ENCODE data around the gene ZNF837.

GRCh38 chr19:58379246-58379645 is 1.6 kb downstream of the ZNF837 start:
- no peak for TF ChIP-seq KAT7 (CRISPR knock-in tag; IDR thresholded peaks at IDR 0.05; ENCODE audit: borderline replicate concordance)
- TF ChIP-seq ZNF512 (CRISPR knock-in tag; IDR thresholded peaks at IDR 0.05; ENCODE audit: borderline replicate concordance): no peak
- TF ChIP-seq CTCF (IDR thresholded peaks at IDR 0.05): no peak
- TF ChIP-seq FOXK1 (CRISPR knock-in tag; IDR thresholded peaks at IDR 0.05): no peak
- no peak for TF ChIP-seq CBFB (CRISPR knock-in tag; IDR thresholded peaks at IDR 0.05; ENCODE audit: low read depth)
- TF ChIP-seq TCF7 (CRISPR knock-in tag; IDR thresholded peaks at IDR 0.05; ENCODE audit: low read depth): no peak
- no peak for TF ChIP-seq ATF2 (CRISPR knock-in tag; IDR thresholded peaks at IDR 0.05; ENCODE audit: borderline replicate concordance, low read depth)
